ENCODE results near the gene MARCHF10. TPM values are rescaled to one million over a fixed set of nuclear protein-coding genes. Genes with fewer than 3 reads are reported as not detected.
"Not testable (repeated sequence)": the region's sequence is repeated elsewhere in the genome, so short reads cannot be mapped to it uniquely, and the experiment has no call there.

MARCHF10 gene
- total RNA-seq, 2 experiments from 2014 or later = not detected

GRCh38 chr17:62855156-62855555 is 47.0 kb upstream of the MARCHF10 start:
- ChIA-PET CTCF (no interaction called here), POLR2A (interaction anchor here (1.1 kb wide), 1 partner anchor 11 kb away, joined by 4 read pairs; no protein-coding TSS in a partner anchor)
- Mint-ChIP-seq H3K4me1 (ENCODE audit: low read depth) (no peaks in the 10 kb centered on the region), H3K27ac (no peak overlapping the region), H3K36me3 (ENCODE audit: low read depth) (no peaks in the 10 kb centered on the region), H3K27me3 (peaks cover 17% of the 10 kb centered on the region), H3K4me3 (no peak overlapping the region), H3K9me3 (no peaks in the 10 kb centered on the region)
- no peaks in the 10 kb centered on the region for H3K27me3 ChIP-seq (ENCODE audit: control insufficient read depth in 1 of 2, insufficient read depth in 2 of 2, low read length in 2 of 2)
- DNase-seq = no peak
- no peaks in the 10 kb centered on the region for H3K4me1 ChIP-seq (ENCODE audit: insufficient read depth, low read length)
- no peaks in the 10 kb centered on the region for H3K36me3 ChIP-seq (ENCODE audit: insufficient read depth, low read length)
- H3K27ac ChIP-seq (ENCODE audit: low read depth in 1 of 2, low read length in 2 of 2) = no peak overlapping the region
- H3K4me3 ChIP-seq (ENCODE audit: low read length) = no peak overlapping the region
- H3K9me3 ChIP-seq (ENCODE audit: control insufficient read depth in 1 of 2, insufficient read depth in 1 of 2, low read length in 2 of 2) = no peaks in the 10 kb centered on the region
- intact Hi-C loops (cut with DNase I, micrococcal nuclease) = loop anchor here in 1 of 2 experiments (10.0 kb wide), 1 partner anchor 60 kb away; no protein-coding TSS in a partner anchor
- no peak for ATAC-seq (ENCODE audit: poor library complexity)
- TF ChIP-seq CTCF (IDR thresholded peaks at IDR 0.05) = no peak

GRCh38 chr17:62854098-62854680 is 46.1 kb upstream of the MARCHF10 start:
- ATAC-seq (ENCODE audit: poor library complexity) = no peak
- CTCF ChIA-PET = no interaction called here
- H3K4me1 Mint-ChIP-seq (ENCODE audit: low read depth) = no peaks in the 10 kb centered on the region
- H3K27me3 ChIP-seq (ENCODE audit: control insufficient read depth in 1 of 2, insufficient read depth in 2 of 2, low read length in 2 of 2) = no peaks in the 10 kb centered on the region
- peaks cover 17% of the 10 kb centered on the region for H3K27me3 Mint-ChIP-seq
- H3K4me3 Mint-ChIP-seq = no peak overlapping the region
- H3K27ac Mint-ChIP-seq = no peak overlapping the region
- POLR2A ChIA-PET = no interaction called here
- no peaks in the 10 kb centered on the region for H3K9me3 ChIP-seq (ENCODE audit: control insufficient read depth in 1 of 2, insufficient read depth in 1 of 2, low read length in 2 of 2)
- H3K27ac ChIP-seq (ENCODE audit: low read depth in 1 of 2, low read length in 2 of 2) = no peak overlapping the region
- no peaks in the 10 kb centered on the region for H3K9me3 Mint-ChIP-seq
- no peak for TF ChIP-seq CTCF (IDR thresholded peaks at IDR 0.05)
- no peaks in the 10 kb centered on the region for H3K36me3 Mint-ChIP-seq (ENCODE audit: low read depth)
- intact Hi-C loops (cut with DNase I, micrococcal nuclease) = loop anchor here in 1 of 2 experiments (10.0 kb wide), 1 partner anchor 59 kb away; no protein-coding TSS in a partner anchor
- H3K36me3 ChIP-seq (ENCODE audit: insufficient read depth, low read length) = no peaks in the 10 kb centered on the region
- H3K4me3 ChIP-seq (ENCODE audit: low read length) = no peak overlapping the region
- no peaks in the 10 kb centered on the region for H3K4me1 ChIP-seq (ENCODE audit: insufficient read depth, low read length)
- DNase-seq = no peak

GRCh38 chr17:62852195-62852594 is 44.1 kb upstream of the MARCHF10 start:
- no peaks in the 10 kb centered on the region for H3K9me3 ChIP-seq (ENCODE audit: control insufficient read depth in 1 of 2, insufficient read depth in 1 of 2, low read length in 2 of 2)
- POLR2A ChIA-PET = no interaction called here
- H3K36me3 ChIP-seq (ENCODE audit: insufficient read depth, low read length) = no peaks in the 10 kb centered on the region
- no peak overlapping the region for H3K4me3 ChIP-seq (ENCODE audit: low read length)
- no peaks in the 10 kb centered on the region for H3K36me3 Mint-ChIP-seq (ENCODE audit: low read depth)
- no peaks in the 10 kb centered on the region for H3K4me1 Mint-ChIP-seq (ENCODE audit: low read depth)
- CTCF ChIA-PET = no interaction called here
- H3K4me1 ChIP-seq (ENCODE audit: insufficient read depth, low read length) = no peaks in the 10 kb centered on the region
- H3K27ac Mint-ChIP-seq = no peak overlapping the region
- intact Hi-C loops (cut with DNase I, micrococcal nuclease) = loop anchor here in 1 of 2 experiments (10.0 kb wide), 1 partner anchor 57 kb away; no protein-coding TSS in a partner anchor
- H3K27ac ChIP-seq (ENCODE audit: low read depth in 1 of 2, low read length in 2 of 2) = no peak overlapping the region
- no peak for TF ChIP-seq CTCF (IDR thresholded peaks at IDR 0.05)
- DNase-seq (no peak), ATAC-seq (ENCODE audit: poor library complexity) (no peak)
- no peaks in the 10 kb centered on the region for H3K27me3 ChIP-seq (ENCODE audit: control insufficient read depth in 1 of 2, insufficient read depth in 2 of 2, low read length in 2 of 2)
- H3K9me3 Mint-ChIP-seq = no peaks in the 10 kb centered on the region
- peaks cover 17% of the 10 kb centered on the region for H3K27me3 Mint-ChIP-seq
- no peak overlapping the region for H3K4me3 Mint-ChIP-seq

GRCh38 chr17:62849591-62850415 is 41.7 kb upstream of the MARCHF10 start:
- H3K27ac ChIP-seq (ENCODE audit: low read depth in 1 of 2, low read length in 2 of 2); H3K4me3 Mint-ChIP-seq; H3K27me3 ChIP-seq (ENCODE audit: control insufficient read depth in 1 of 2, insufficient read depth in 2 of 2, low read length in 2 of 2); DNase-seq; H3K4me1 Mint-ChIP-seq (ENCODE audit: low read depth); H3K36me3 ChIP-seq (ENCODE audit: insufficient read depth, low read length); POLR2A ChIA-PET; H3K4me3 ChIP-seq (ENCODE audit: low read length); H3K4me1 ChIP-seq (ENCODE audit: insufficient read depth, low read length); ATAC-seq (ENCODE audit: poor library complexity); H3K9me3 ChIP-seq (ENCODE audit: control insufficient read depth in 1 of 2, insufficient read depth in 1 of 2, low read length in 2 of 2); H3K27ac Mint-ChIP-seq; CTCF ChIA-PET; H3K9me3 Mint-ChIP-seq; H3K36me3 Mint-ChIP-seq (ENCODE audit: low read depth): not testable (repeated sequence)
- peaks cover 14% of the 10 kb centered on the region for H3K27me3 Mint-ChIP-seq
- intact Hi-C loops (cut with DNase I, micrococcal nuclease) = loop anchor here in 1 of 2 experiments (10.0 kb wide), 1 partner anchor 55 kb away; no protein-coding TSS in a partner anchor
